ENCODE results near the gene GADD45G. TPM values are rescaled to one million over a fixed set of nuclear protein-coding genes. Genes with fewer than 3 reads are reported as not detected.

The GADD45G gene
- total and polyA plus RNA-seq, 12 donors, result 9.4 to 125 (median 21.2) TPM

DNA sequence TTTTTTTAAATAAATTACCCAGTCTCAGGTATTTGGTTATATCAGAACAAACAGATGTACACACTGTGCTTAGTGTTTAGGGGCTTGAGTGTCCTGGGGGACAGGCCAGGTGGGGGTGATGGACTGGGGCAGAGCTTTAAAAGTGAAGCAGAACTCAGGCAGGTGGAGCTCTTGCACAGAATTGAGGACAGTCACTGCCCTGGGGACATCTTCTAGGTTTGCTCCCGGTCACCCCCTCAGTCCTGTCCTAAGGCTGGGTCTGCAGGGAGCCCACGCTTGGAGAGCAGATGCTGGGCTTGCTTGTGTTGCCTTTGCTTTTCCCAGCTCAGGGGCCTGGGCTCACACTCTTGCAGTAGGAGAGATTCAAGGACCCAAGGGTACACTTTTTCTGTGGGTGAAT is 10.8 kb downstream of the GADD45G start:
- H3K27ac ChIP-seq, result no peak overlapping the region
- DNase-seq (no peak), ATAC-seq (no peak)
- H3K36me3 ChIP-seq, result no peaks in the 10 kb centered on the region
- H3K9me3 ChIP-seq, result peaks cover 0 to 16% (median 0%) of the 10 kb centered on the region in 11 donors
- no peaks in the 10 kb centered on the region for H3K4me1 ChIP-seq
- TF ChIP-seq, protein P1, sequence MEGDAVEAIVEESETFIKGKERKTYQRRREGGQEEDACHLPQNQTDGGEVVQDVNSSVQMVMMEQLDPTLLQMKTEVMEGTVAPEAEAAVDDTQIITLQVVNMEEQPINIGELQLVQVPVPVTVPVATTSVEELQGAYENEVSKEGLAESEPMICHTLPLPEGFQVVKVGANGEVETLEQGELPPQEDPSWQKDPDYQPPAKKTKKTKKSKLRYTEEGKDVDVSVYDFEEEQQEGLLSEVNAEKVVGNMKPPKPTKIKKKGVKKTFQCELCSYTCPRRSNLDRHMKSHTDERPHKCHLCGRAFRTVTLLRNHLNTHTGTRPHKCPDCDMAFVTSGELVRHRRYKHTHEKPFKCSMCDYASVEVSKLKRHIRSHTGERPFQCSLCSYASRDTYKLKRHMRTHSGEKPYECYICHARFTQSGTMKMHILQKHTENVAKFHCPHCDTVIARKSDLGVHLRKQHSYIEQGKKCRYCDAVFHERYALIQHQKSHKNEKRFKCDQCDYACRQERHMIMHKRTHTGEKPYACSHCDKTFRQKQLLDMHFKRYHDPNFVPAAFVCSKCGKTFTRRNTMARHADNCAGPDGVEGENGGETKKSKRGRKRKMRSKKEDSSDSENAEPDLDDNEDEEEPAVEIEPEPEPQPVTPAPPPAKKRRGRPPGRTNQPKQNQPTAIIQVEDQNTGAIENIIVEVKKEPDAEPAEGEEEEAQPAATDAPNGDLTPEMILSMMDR (IDR thresholded peaks at IDR 0.05), result no peak
- no peaks in the 10 kb centered on the region for H3K27me3 ChIP-seq
- no peak overlapping the region for H3K4me3 ChIP-seq
- 95 to 96% methylated on average over 2 of the region's 2 CpGs for WGBS, 2 donors
- intact Hi-C loops (cut with DNase I), result loop anchor here in 1 of 10 donors (10.0 kb wide), 1 partner anchor 299 kb away; no protein-coding TSS in a partner anchor

DNA sequence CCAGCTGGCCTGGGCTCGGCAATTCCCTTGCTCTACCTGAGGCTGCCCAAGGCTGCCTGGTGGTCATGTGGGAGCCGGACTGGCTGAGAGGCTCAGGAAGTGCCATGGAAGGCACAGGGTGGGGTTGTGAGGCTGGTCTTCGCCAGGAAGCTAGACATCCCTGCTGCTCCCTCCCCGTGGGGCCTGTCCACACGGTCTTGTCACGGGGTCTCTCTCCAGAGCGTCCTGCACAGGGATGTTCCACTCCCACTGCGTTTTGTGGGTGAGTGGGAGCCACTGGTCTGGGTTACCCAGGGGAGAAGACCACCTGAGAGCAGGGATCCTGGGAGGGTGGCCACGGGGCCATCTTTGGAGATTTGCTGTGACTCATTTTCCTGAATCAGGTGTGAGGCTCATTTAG is 11.6 kb downstream of the GADD45G start:
- no peak overlapping the region for H3K27ac ChIP-seq
- H3K4me1 ChIP-seq, result peaks cover 0 to 4% (median under 1%) of the 10 kb centered on the region in 9 donors
- no peak for DNase-seq
- H3K4me3 ChIP-seq, result no peak overlapping the region
- H3K27me3 ChIP-seq, result no peaks in the 10 kb centered on the region
- intact Hi-C loops (cut with DNase I), result loop anchor here in 1 of 10 donors (10.0 kb wide), 1 partner anchor 298 kb away; no protein-coding TSS in a partner anchor
- TF ChIP-seq, protein P1 (IDR thresholded peaks at IDR 0.05), result no peak
- H3K36me3 ChIP-seq, result no peaks in the 10 kb centered on the region
- WGBS, 2 donors, result 84 to 90% methylated on average over 9 of the region's 9 CpGs
- H3K9me3 ChIP-seq, result peaks cover 0 to 16% (median 0%) of the 10 kb centered on the region in 11 donors
- no peak for ATAC-seq

DNA sequence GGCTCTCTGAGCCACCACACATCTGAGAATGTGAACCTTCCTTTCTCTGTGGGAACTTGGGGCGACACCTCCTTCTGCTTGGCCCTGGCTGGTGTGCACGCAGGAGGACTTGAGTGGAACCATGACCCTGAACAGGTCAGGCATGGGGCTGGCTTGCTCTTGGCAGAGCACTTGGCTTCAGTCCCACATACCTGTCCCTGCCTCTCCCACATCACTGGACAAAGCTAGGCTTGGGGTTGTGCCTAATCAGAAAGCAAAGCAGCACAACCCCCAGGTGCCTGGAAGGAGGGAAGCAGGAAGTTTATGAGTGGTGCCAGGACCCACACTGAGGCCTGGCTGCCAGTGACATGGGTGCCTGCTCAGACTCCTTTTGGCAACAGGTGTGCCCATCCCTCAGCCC is 13.2 kb downstream of the GADD45G start:
- Histone ChIP-seq H3K4me3 (no peak overlapping the region), H3K27ac (no peak overlapping the region), H3K4me1 (peaks cover 5 to 20% (median 14%) of the 10 kb centered on the region in 9 donors), H3K36me3 (no peaks in the 10 kb centered on the region), H3K9me3 (peaks cover 0 to 1% (median 0%) of the 10 kb centered on the region in 11 donors), H3K27me3 (no peaks in the 10 kb centered on the region)
- intact Hi-C loops (cut with DNase I), result loop anchor here in 1 of 10 donors (10.0 kb wide), 1 partner anchor 297 kb away; no protein-coding TSS in a partner anchor
- DNase-seq (no peak), ATAC-seq (peak in 2 of 8 donors; percentile 26 to 37)
- TF ChIP-seq, protein P1 (IDR thresholded peaks at IDR 0.05), result no peak
- WGBS, 2 donors, result 70 to 71% methylated on average over 2 of the region's 2 CpGs

DNA sequence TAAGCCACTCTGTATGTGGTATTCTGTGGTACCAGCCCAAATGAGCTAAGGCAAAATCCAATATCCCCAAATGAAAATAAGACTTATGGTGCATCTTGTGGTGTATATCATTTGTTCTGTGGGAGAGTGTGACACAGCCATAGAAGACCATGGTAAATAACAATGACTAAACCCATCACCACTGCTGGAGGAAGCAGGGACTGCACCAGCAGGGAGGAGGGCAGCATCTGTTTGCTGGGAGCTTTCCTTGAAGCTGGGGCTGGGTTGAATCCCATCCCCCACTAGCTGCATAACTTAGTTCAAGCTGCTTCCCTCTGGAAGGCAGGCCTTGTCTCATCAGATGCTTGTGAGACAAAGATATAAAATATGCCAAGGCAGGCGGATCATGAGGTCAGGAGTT is 14.2 kb downstream of the GADD45G start:
- 91 to 94% methylated on average over 1 of the region's 1 CpG for WGBS, 2 donors
- TF ChIP-seq, protein P1 (IDR thresholded peaks at IDR 0.05), result no peak
- ATAC-seq (no peak), DNase-seq (no peak)
- Histone ChIP-seq H3K9me3 (no peaks in the 10 kb centered on the region), H3K36me3 (no peaks in the 10 kb centered on the region), H3K27me3 (no peaks in the 10 kb centered on the region), H3K27ac (no peak overlapping the region), H3K4me1 (peaks cover 8 to 30% (median 23%) of the 10 kb centered on the region in 9 donors), H3K4me3 (no peak overlapping the region)
- intact Hi-C loops (cut with DNase I), result loop anchor here in 1 of 10 donors (10.0 kb wide), 1 partner anchor 296 kb away; no protein-coding TSS in a partner anchor
